Spleen (tissue), 7 donors: ENCODE results near the gene CHCHD1.

ENCODE experiments used
- POLR2A ChIP-seq, 3 donors: fragments of 450-650 bp; IDR thresholded peaks; one replicate each; pipeline ENCODE4 v1.5.1; 2017; ENCODE audit warnings: antibody characterized with exemption in 3 of 3, mild to moderate bottlenecking in 1 of 3
- TF ChIP-seq, protein P1 (sequence below), 11 experiments: fragments of 200-600 bp in 7 of 11; fragments of 450-650 bp in 4 of 11; sonication (generic) in 4 of 11; IDR thresholded peaks in 8 of 11; conservative IDR thresholded peaks in 3 of 11; 1 replicate in 7 of 11; 2 replicates in 4 of 11; pipeline versions ENCODE4 v1.4.0 to v1.8.0; 2016 to 2021; ENCODE audit warnings: antibody characterized with exemption in 11 of 11, inconsistent platforms in 4 of 11, mild to moderate bottlenecking in 1 of 11
- donor health status: DM: no; HTN: no; CAD: no; lungs with moderate emphysema.
- donor health status: DM: no; HTN: no; CAD: no.
- donor health status: DM: no; HTN: no; CAD: no.

- TF ChIP-seq, protein P1, sequence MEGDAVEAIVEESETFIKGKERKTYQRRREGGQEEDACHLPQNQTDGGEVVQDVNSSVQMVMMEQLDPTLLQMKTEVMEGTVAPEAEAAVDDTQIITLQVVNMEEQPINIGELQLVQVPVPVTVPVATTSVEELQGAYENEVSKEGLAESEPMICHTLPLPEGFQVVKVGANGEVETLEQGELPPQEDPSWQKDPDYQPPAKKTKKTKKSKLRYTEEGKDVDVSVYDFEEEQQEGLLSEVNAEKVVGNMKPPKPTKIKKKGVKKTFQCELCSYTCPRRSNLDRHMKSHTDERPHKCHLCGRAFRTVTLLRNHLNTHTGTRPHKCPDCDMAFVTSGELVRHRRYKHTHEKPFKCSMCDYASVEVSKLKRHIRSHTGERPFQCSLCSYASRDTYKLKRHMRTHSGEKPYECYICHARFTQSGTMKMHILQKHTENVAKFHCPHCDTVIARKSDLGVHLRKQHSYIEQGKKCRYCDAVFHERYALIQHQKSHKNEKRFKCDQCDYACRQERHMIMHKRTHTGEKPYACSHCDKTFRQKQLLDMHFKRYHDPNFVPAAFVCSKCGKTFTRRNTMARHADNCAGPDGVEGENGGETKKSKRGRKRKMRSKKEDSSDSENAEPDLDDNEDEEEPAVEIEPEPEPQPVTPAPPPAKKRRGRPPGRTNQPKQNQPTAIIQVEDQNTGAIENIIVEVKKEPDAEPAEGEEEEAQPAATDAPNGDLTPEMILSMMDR (IDR thresholded peaks at IDR 0.05 in 8 of 11, conservative IDR thresholded peaks at IDR 0.05 in 3 of 11) = no peak
- TF ChIP-seq POLR2A (IDR thresholded peaks at IDR 0.05) = no peak
Measured at GRCh38 chr10:73810735-73811465, 29.1 kb downstream of the CHCHD1 start.
